ENCODE data around the gene UBE2QL1. TPM values are rescaled to one million over a fixed set of nuclear protein-coding genes. Genes with fewer than 3 reads are reported as not detected.

Gene UBE2QL1
- polyA plus RNA-seq, 2 of the 4 experiments (the other 2 are of a cell fraction), result 0.04 TPM

DNA sequence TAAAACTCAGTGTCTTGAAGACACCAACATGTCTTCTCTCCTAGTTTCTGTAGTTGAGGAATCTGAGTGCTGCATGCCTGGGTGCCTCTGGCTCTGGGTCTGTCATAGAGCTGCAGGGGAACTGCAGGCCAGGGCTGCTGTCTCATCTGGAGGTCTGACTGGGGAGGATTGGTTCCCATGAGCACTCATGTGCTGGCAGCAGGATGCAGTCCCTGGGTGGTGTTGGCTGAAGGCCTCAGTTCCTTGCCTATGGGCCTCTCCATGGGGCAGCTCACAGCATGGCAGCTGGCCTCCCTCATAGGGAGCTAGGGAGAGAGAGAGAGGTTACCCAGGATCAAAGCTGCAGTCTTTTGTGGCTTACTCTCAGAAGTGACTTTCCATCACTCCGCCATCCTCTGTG is 22.6 kb downstream of the UBE2QL1 start:
- H3K4me1 ChIP-seq, result 0 out of 3 replicates have a peak, but pooled peaks cover 4% of the 10 kb centered on the region
- CTCF ChIA-PET, result no interaction called here
- ATAC-seq (no peak), DNase-seq (ENCODE audit: low read depth in 1 of 2, low spot score in 1 of 2) (no peak), FAIRE-seq (no peak)
- 80% methylated on average over 1 of the region's 1 CpG for WGBS (ENCODE audit: missing lambda C conversion rate)
- H3K4me3 ChIP-seq, result no peak overlapping the region
- POLR2A ChIA-PET, result no interaction called here
- H3K9me3 ChIP-seq, result no peaks in the 10 kb centered on the region
- no peak for TF ChIP-seq SREBF2 (IDR thresholded peaks at IDR 0.05)
- TF ChIP-seq ZFP36 (IDR thresholded peaks at IDR 0.05; ENCODE audit: borderline replicate concordance, partially characterized antibody), result no peak
- no peak for TF ChIP-seq POLR2AphosphoS2 (conservative IDR thresholded peaks at IDR 0.05; ENCODE audit: low read length)
- no peak for TF ChIP-seq CBX8 (IDR thresholded peaks at IDR 0.05)
- TF ChIP-seq JUN (IDR thresholded peaks at IDR 0.05), result no peak
- no peak for TF ChIP-seq HOXB13 (CRISPR knock-in tag; IDR thresholded peaks at IDR 0.05; ENCODE audit: low read depth)
- TF ChIP-seq HOXB5 (CRISPR knock-in tag; IDR thresholded peaks at IDR 0.05), result no peak
- TF ChIP-seq TFCP2L1 (CRISPR knock-in tag; IDR thresholded peaks at IDR 0.05), result no peak
- no peak for TF ChIP-seq RFX5 (IDR thresholded peaks at IDR 0.05)
- TF ChIP-seq, protein P1, sequence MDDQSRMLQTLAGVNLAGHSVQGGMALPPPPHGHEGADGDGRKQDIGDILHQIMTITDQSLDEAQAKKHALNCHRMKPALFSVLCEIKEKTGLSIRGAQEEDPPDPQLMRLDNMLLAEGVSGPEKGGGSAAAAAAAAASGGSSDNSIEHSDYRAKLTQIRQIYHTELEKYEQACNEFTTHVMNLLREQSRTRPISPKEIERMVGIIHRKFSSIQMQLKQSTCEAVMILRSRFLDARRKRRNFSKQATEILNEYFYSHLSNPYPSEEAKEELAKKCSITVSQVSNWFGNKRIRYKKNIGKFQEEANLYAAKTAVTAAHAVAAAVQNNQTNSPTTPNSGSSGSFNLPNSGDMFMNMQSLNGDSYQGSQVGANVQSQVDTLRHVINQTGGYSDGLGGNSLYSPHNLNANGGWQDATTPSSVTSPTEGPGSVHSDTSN (IDR thresholded peaks at IDR 0.05), result no peak
- no peak for TF ChIP-seq GATA3 (IDR thresholded peaks at IDR 0.05; ENCODE audit: borderline replicate concordance)
- no peak for TF ChIP-seq NR3C1 (IDR thresholded peaks at IDR 0.05)
- TF ChIP-seq HOXA7 (CRISPR knock-in tag; IDR thresholded peaks at IDR 0.05), result no peak
- TF ChIP-seq E2F6 (IDR thresholded peaks at IDR 0.05; ENCODE audit: borderline replicate concordance, low read depth), result no peak
- H3K27ac ChIP-seq, result no peak overlapping the region
- H3K4me2 ChIP-seq, result no peak overlapping the region

- ChIA-PET POLR2A (no interaction called here), CTCF (no interaction called here)
- H3K4me1 ChIP-seq, result 0 out of 3 replicates have a peak, but pooled peaks cover 4% of the 10 kb centered on the region
- TF ChIP-seq CHD2 (IDR thresholded peaks at IDR 0.05; ENCODE audit: low read length, partially characterized antibody) (no peak), NPAS2 (CRISPR knock-in tag; IDR thresholded peaks at IDR 0.05; ENCODE audit: borderline replicate concordance) (no peak), SMC3 (IDR thresholded peaks at IDR 0.05) (no peak), HDAC2 (IDR thresholded peaks at IDR 0.05) (no peak), RAD21 (conservative IDR thresholded peaks at IDR 0.05 in 1 of 2, IDR thresholded peaks at IDR 0.05 in 1 of 2) (no peak), RCOR1 (IDR thresholded peaks at IDR 0.05; ENCODE audit: low read depth, low read length) (no peak), CHD4 (IDR thresholded peaks at IDR 0.05; ENCODE audit: borderline replicate concordance) (no peak), ELK1 (IDR thresholded peaks at IDR 0.05; ENCODE audit: low read depth, low read length) (no peak), ZNF302 (CRISPR knock-in tag; IDR thresholded peaks at IDR 0.05) (no peak), ZC3H11A (IDR thresholded peaks at IDR 0.05) (no peak), CTCF (IDR thresholded peaks at IDR 0.05) (no peak), JUNB (IDR thresholded peaks at IDR 0.05) (no peak), FOXS1 (CRISPR knock-in tag; IDR thresholded peaks at IDR 0.05) (no peak), JUN (IDR thresholded peaks at IDR 0.05) (no peak), EHF (CRISPR knock-in tag; IDR thresholded peaks at IDR 0.05) (no peak)
- no peak overlapping the region for H3K27ac ChIP-seq
- FAIRE-seq, result no peak
- no peak for DNase-seq (ENCODE audit: low read depth in 1 of 2, low spot score in 1 of 2)
- no peak overlapping the region for H3K4me2 ChIP-seq
- no peak for ATAC-seq
- H3K9me3 ChIP-seq, result no peaks in the 10 kb centered on the region
- H3K4me3 ChIP-seq, result no peak overlapping the region
- WGBS (ENCODE audit: missing lambda C conversion rate), result 33% methylated on average over 5 of the region's 5 CpGs
Observed at GRCh38 chr5:6472792-6473191, 24.1 kb downstream of the UBE2QL1 start.
